Esophagus muscularis mucosa (tissue), 3 donors: ENCODE results near the gene VSTM2B.

Source experiments
- CTCF ChIP-seq, 3 experiments: fragments of 200-600 bp in 2 of 3; fragments of 450-650 bp in 1 of 3; sonication (generic) in 2 of 3; IDR thresholded peaks; one replicate each; pipeline ENCODE4 v1.5.1; 2017 to 2019; ENCODE audit warnings: antibody characterized with exemption in 3 of 3, mild to moderate bottlenecking in 2 of 3, moderate library complexity in 1 of 3
- POLR2A ChIP-seq: fragments of 450-650 bp; IDR thresholded peaks from one replicate; pipeline ENCODE4 v1.6.1; 2017; ENCODE audit warnings: antibody characterized with exemption, moderate library complexity, mild to moderate bottlenecking, low read depth

GRCh38 chr19:29506619-29506911 is 19.2 kb upstream of the VSTM2B start:
- TF ChIP-seq POLR2A: no peak
- TF ChIP-seq CTCF (IDR thresholded peaks at IDR 0.05): no peak
